Thyroid gland (tissue), 4 donors: ENCODE data around the gene ARHGAP24.
"Not testable (repeated sequence)": the region's sequence is repeated elsewhere in the genome, so short reads cannot be mapped to it uniquely, and the experiment has no call there.

Experiments used
- CTCF ChIP-seq, 6 experiments: fragments of 200-600 bp in 3 of 6; fragments of 450-650 bp in 3 of 6; sonication (generic) in 3 of 6; IDR thresholded peaks; one replicate each; pipeline ENCODE4 v1.5.1; 2016 to 2019; ENCODE audit warnings: antibody characterized with exemption in 6 of 6, mild to moderate bottlenecking in 2 of 6, inconsistent platforms in 1 of 6, moderate library complexity in 1 of 6
- POLR2A ChIP-seq, 2 donors: fragments of 450-650 bp; IDR thresholded peaks; one replicate each; pipeline ENCODE4 v1.6.1; 2017; ENCODE audit warnings: antibody characterized with exemption in 2 of 2, mild to moderate bottlenecking in 2 of 2, moderate library complexity in 1 of 2

DNA sequence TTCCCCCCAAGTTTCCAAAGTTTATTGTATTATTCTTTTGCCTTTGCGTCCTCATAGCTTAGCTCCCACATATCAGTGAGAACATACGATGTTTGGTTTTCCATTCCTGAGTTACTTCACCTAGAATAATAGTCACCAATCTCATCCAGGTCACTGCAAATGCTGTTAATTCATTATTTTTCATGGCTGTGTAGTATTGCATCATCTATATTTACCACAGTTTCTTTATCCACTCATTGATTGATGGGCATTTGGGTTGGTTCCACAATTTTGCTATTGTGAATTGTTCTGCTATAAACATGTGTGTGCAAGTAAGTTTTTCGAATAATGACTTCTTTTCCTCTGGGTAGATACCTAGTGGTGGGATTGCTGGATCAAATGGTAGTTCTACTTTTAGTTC is 43.6 kb downstream of the ARHGAP24 start:
- TF ChIP-seq CTCF, POLR2A (IDR thresholded peaks at IDR 0.05): not testable (repeated sequence)
